ENCODE measurements around the gene MYO16. TPM values are rescaled to one million over a fixed set of nuclear protein-coding genes. Genes with fewer than 3 reads are reported as not detected.
A peak's percentile ranks its signal among the peaks of the same experiment; 100 is the strongest.

Gene MYO16
- total and polyA plus RNA-seq, 9 donors, result 12.1 to 29.7 (median 16.4) TPM

GRCh38 chr13:109146912-109147647 is 517.7 kb downstream of the MYO16 start:
- Histone ChIP-seq H3K36me3 (ENCODE audit: control insufficient read depth, insufficient read depth, low read length) (no peaks in the 10 kb centered on the region), H3K27ac (ENCODE audit: low read length) (no peak overlapping the region), H3K4me3 (ENCODE audit: low read length) (no peak overlapping the region), H3K9me3 (replicated peaks; ENCODE audit: control insufficient read depth, low read depth, low read length) (no peaks in the 10 kb centered on the region), H3K4me1 (ENCODE audit: control insufficient read depth, insufficient read depth, low read length) (no peaks in the 10 kb centered on the region), H3K27me3 (ENCODE audit: control insufficient read depth, insufficient read depth, low read length) (peaks cover 3% of the 10 kb centered on the region)
- DNase-seq, result peak; percentile 75
- 75% methylated on average over 7 of the region's 11 CpGs for WGBS (ENCODE audit: insufficient coverage)

GRCh38 chr13:109148243-109148642 is 518.8 kb downstream of the MYO16 start:
- no peak for DNase-seq
- Histone ChIP-seq H3K4me3 (ENCODE audit: low read length) (no peak overlapping the region), H3K27ac (ENCODE audit: low read length) (no peak overlapping the region), H3K9me3 (replicated peaks; ENCODE audit: control insufficient read depth, low read depth, low read length) (no peaks in the 10 kb centered on the region), H3K36me3 (ENCODE audit: control insufficient read depth, insufficient read depth, low read length) (no peaks in the 10 kb centered on the region), H3K27me3 (ENCODE audit: control insufficient read depth, insufficient read depth, low read length) (no peaks in the 10 kb centered on the region), H3K4me1 (ENCODE audit: control insufficient read depth, insufficient read depth, low read length) (no peaks in the 10 kb centered on the region)
- 95% methylated on average over 2 of the region's 3 CpGs for WGBS (ENCODE audit: insufficient coverage)

- peaks cover 13% of the 10 kb centered on the region for H3K4me1 ChIP-seq (ENCODE audit: control insufficient read depth, insufficient read depth, low read length)
- H3K36me3 ChIP-seq (ENCODE audit: control insufficient read depth, insufficient read depth, low read length), result no peaks in the 10 kb centered on the region
- no peak overlapping the region for H3K27ac ChIP-seq (ENCODE audit: low read length)
- DNase-seq, result no peak
- no peak overlapping the region for H3K4me3 ChIP-seq (ENCODE audit: low read length)
- no peaks in the 10 kb centered on the region for H3K9me3 ChIP-seq (replicated peaks; ENCODE audit: control insufficient read depth, low read depth, low read length)
- H3K27me3 ChIP-seq (ENCODE audit: control insufficient read depth, insufficient read depth, low read length), result no peaks in the 10 kb centered on the region
Measured at GRCh38 chr13:109150696-109151095, 521.3 kb downstream of the MYO16 start.

GRCh38 chr13:109151255-109151654 is 521.8 kb downstream of the MYO16 start:
- Histone ChIP-seq H3K36me3 (ENCODE audit: control insufficient read depth, insufficient read depth, low read length) (no peaks in the 10 kb centered on the region), H3K4me1 (ENCODE audit: control insufficient read depth, insufficient read depth, low read length) (peaks cover 18% of the 10 kb centered on the region)
- WGBS (ENCODE audit: insufficient coverage), result no CpG with 5 or more reads among the region's 3 CpGs

GRCh38 chr13:109151696-109152095 is 522.3 kb downstream of the MYO16 start:
- no peaks in the 10 kb centered on the region for H3K27me3 ChIP-seq (ENCODE audit: control insufficient read depth, insufficient read depth, low read length)
- no peaks in the 10 kb centered on the region for H3K9me3 ChIP-seq (replicated peaks; ENCODE audit: control insufficient read depth, low read depth, low read length)
- 57% methylated on average over 4 of the region's 5 CpGs for WGBS (ENCODE audit: insufficient coverage)
- no peaks in the 10 kb centered on the region for H3K36me3 ChIP-seq (ENCODE audit: control insufficient read depth, insufficient read depth, low read length)
- H3K4me1 ChIP-seq (ENCODE audit: control insufficient read depth, insufficient read depth, low read length), result peaks cover 22% of the 10 kb centered on the region
- H3K4me3 ChIP-seq (ENCODE audit: low read length), result no peak overlapping the region
- DNase-seq, result no peak
- no peak overlapping the region for H3K27ac ChIP-seq (ENCODE audit: low read length)

More at GRCh38 chr13:109151255-109151654, 521.8 kb downstream of the MYO16 start:
- no peak overlapping the region for H3K4me3 ChIP-seq (ENCODE audit: low read length)
- no peaks in the 10 kb centered on the region for H3K9me3 ChIP-seq (replicated peaks; ENCODE audit: control insufficient read depth, low read depth, low read length)
- no peaks in the 10 kb centered on the region for H3K27me3 ChIP-seq (ENCODE audit: control insufficient read depth, insufficient read depth, low read length)
- no peak overlapping the region for H3K27ac ChIP-seq (ENCODE audit: low read length)
- no peak for DNase-seq

- Histone ChIP-seq H3K27me3 (ENCODE audit: control insufficient read depth, insufficient read depth, low read length) (no peaks in the 10 kb centered on the region), H3K9me3 (replicated peaks; ENCODE audit: control insufficient read depth, low read depth, low read length) (no peaks in the 10 kb centered on the region), H3K4me3 (ENCODE audit: low read length) (no peak overlapping the region), H3K36me3 (ENCODE audit: control insufficient read depth, insufficient read depth, low read length) (no peaks in the 10 kb centered on the region), H3K4me1 (ENCODE audit: control insufficient read depth, insufficient read depth, low read length) (peaks cover 25% of the 10 kb centered on the region), H3K27ac (ENCODE audit: low read length) (no peak overlapping the region)
- whole genome bisulfite sequencing (ENCODE audit: insufficient coverage), result 79% methylated on average over 4 of the region's 9 CpGs
- DNase-seq, result no peak
Measured at GRCh38 chr13:109152311-109152820, 523.0 kb downstream of the MYO16 start.

- H3K27me3 ChIP-seq (ENCODE audit: control insufficient read depth, insufficient read depth, low read length), result no peaks in the 10 kb centered on the region
- DNase-seq, result no peak
- H3K9me3 ChIP-seq (replicated peaks; ENCODE audit: control insufficient read depth, low read depth, low read length), result no peaks in the 10 kb centered on the region
- H3K27ac ChIP-seq (ENCODE audit: low read length), result no peak overlapping the region
- peaks cover 25% of the 10 kb centered on the region for H3K4me1 ChIP-seq (ENCODE audit: control insufficient read depth, insufficient read depth, low read length)
- H3K4me3 ChIP-seq (ENCODE audit: low read length), result no peak overlapping the region
- no peaks in the 10 kb centered on the region for H3K36me3 ChIP-seq (ENCODE audit: control insufficient read depth, insufficient read depth, low read length)
- 71% methylated on average over 2 of the region's 10 CpGs for WGBS (ENCODE audit: insufficient coverage)
Measured at GRCh38 chr13:109152941-109153340, 523.5 kb downstream of the MYO16 start.

- DNase-seq, result no peak
- no peaks in the 10 kb centered on the region for H3K27me3 ChIP-seq (ENCODE audit: control insufficient read depth, insufficient read depth, low read length)
- no peaks in the 10 kb centered on the region for H3K9me3 ChIP-seq (replicated peaks; ENCODE audit: control insufficient read depth, low read depth, low read length)
- 83% methylated on average over 4 of the region's 8 CpGs for WGBS (ENCODE audit: insufficient coverage)
- no peak overlapping the region for H3K27ac ChIP-seq (ENCODE audit: low read length)
- peaks cover 25% of the 10 kb centered on the region for H3K4me1 ChIP-seq (ENCODE audit: control insufficient read depth, insufficient read depth, low read length)
- no peak overlapping the region for H3K4me3 ChIP-seq (ENCODE audit: low read length)
- H3K36me3 ChIP-seq (ENCODE audit: control insufficient read depth, insufficient read depth, low read length), result no peaks in the 10 kb centered on the region
Measured at GRCh38 chr13:109154146-109154545, 524.7 kb downstream of the MYO16 start.

GRCh38 chr13:109154546-109154945 is 525.1 kb downstream of the MYO16 start:
- no peak overlapping the region for H3K4me3 ChIP-seq (ENCODE audit: low read length)
- H3K36me3 ChIP-seq (ENCODE audit: control insufficient read depth, insufficient read depth, low read length), result no peaks in the 10 kb centered on the region
- DNase-seq, result peak; percentile 37
- peak overlapping the region; percentile 82 for H3K27ac ChIP-seq (ENCODE audit: low read length)
- H3K27me3 ChIP-seq (ENCODE audit: control insufficient read depth, insufficient read depth, low read length), result no peaks in the 10 kb centered on the region
- peaks cover 25% of the 10 kb centered on the region for H3K4me1 ChIP-seq (ENCODE audit: control insufficient read depth, insufficient read depth, low read length)
- no peaks in the 10 kb centered on the region for H3K9me3 ChIP-seq (replicated peaks; ENCODE audit: control insufficient read depth, low read depth, low read length)
- no CpG with 5 or more reads among the region's 8 CpGs for WGBS (ENCODE audit: insufficient coverage)

- H3K4me3 ChIP-seq (ENCODE audit: low read length), result no peak overlapping the region
- H3K9me3 ChIP-seq (replicated peaks; ENCODE audit: control insufficient read depth, low read depth, low read length), result no peaks in the 10 kb centered on the region
- WGBS (ENCODE audit: insufficient coverage), result 33% methylated on average over 3 of the region's 13 CpGs
- peak overlapping the region; percentile 82 for H3K27ac ChIP-seq (ENCODE audit: low read length)
- peaks cover 25% of the 10 kb centered on the region for H3K4me1 ChIP-seq (ENCODE audit: control insufficient read depth, insufficient read depth, low read length)
- DNase-seq, result peak; percentile 83
- H3K36me3 ChIP-seq (ENCODE audit: control insufficient read depth, insufficient read depth, low read length), result no peaks in the 10 kb centered on the region
- H3K27me3 ChIP-seq (ENCODE audit: control insufficient read depth, insufficient read depth, low read length), result no peaks in the 10 kb centered on the region
Measured at GRCh38 chr13:109154966-109155761, 525.8 kb downstream of the MYO16 start.

All from muscle of leg (tissue), 11 donors.